HG02678 (cell line): Measurements from ENCODE around the gene FRMD5.

ENCODE experiments used
- ATAC-seq: cut with Tn5 transposase; IDR thresholded peaks from one replicate; pipeline ENCODE4 v1.9.1; 2021; ENCODE audit warnings: mild to moderate bottlenecking, moderate library complexity; ENCODE audit not compliant: unreplicated experiment

FRMD5 gene

DNA sequence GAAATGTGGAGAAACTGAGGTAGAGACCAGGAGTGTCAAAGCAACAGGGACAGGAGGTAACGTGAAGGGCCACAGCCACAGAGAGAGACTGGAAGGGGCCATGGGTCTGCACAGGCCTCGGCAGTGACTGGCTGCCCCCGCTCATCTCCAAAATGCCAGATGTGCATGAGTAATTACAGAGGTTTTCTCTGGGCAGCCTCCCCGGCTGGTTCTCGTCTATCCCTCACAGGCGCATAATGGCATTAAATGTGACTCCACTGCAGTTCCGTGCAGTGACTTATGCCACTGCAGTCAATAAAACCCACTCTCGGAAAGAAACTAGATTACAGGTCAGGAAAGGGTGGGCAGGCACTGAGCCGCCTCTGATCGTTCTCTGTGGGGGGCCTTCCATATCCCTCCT is 293.6 kb downstream of the FRMD5 start:
- ATAC-seq, result no peak

DNA sequence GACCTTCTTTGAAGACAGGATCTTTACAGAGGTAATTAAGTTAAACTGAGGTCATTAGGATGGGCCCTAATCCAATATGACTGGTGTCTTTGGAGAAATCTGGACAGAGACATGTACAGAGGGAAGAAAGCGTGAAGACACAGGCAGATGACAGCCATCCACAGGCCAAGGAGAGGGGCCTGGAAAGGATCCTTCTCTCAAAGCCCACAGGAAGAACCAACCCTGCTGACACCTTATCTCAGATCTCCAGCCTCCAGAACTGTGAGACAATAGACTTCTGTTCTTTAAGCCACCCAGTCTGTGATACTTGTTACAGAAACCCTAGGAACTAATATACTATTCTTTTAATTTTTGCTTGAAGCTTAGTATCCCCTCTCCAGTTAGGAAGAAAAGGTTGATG is 294.1 kb downstream of the FRMD5 start:
- ATAC-seq, result no peak

DNA sequence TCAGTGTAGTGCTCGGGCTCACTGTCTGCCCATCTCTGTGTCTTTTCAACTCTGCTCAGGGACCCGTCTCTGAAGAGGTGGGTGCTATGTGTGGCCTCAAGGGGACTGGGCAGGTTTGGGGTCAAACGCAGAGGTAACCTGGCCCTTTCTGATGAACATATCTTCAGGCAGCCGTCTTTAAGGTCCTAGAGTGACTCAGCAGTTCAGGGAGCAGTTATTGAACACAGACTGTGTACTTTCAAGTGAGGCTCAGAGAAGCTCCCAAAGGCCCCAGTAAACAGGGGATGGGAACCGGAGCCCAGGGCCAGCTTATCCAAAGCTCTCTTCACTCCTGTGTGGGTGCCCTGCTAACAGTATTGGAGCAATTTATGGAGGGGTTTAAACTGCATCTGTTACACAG is 295.1 kb downstream of the FRMD5 start:
- no peak for ATAC-seq

DNA sequence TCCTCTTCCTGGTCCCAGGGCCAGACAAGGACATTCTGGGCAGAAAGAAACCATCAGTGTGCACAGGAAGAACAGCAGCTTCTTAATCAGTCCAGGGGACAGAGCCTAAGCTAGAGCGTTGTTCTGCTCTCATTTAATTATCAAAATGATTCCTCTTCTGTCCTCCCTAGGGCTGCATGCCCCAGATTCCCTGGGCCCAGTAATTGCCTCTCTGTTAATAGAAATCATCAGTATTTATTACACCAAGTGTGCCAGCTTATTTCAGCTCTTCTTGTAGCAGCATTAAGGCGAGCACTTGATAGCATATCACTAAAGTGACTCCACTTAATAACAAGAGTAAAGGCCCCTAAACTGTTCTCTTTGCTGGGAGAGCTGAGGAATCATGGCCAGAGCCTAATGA is 296.2 kb downstream of the FRMD5 start:
- ATAC-seq, result no peak

DNA sequence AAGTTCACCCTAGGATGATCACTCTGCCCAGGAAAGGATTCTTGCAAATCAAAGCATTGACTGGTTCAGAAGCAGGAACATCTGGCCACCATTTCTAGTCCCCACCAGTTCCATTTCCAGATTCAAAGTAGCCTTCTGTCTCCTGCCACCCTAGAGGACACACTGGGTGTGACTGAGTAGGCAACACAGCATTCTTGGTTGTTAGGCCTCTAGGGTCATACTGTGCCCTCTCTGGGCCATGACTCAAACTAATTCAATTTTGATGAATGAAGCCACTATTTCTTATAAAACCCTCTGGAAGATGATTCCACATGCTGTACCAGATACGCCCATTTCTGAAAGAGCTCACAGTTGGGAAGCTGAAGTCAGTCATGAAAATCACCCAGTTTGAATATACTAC is 298.5 kb downstream of the FRMD5 start:
- ATAC-seq, result no peak

DNA sequence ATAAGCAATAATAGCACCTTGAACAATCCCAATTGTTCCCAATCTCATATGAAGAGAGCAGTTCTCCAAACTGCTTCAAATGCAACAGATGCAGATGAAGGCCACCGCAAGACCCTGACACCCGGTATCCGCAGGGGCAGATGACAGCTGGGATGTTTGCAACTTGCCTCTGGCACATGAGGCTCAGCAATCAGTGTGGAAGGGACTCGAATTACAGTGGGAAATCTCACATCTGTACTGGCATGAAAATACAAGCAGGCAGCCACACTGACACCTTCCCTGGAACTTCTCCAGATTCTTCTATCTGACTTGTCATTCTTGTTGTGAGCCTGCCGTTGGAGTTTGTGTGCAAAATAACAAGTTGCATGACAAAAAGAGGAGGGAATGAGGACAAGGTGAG is 299.5 kb downstream of the FRMD5 start:
- ATAC-seq, result no peak

DNA sequence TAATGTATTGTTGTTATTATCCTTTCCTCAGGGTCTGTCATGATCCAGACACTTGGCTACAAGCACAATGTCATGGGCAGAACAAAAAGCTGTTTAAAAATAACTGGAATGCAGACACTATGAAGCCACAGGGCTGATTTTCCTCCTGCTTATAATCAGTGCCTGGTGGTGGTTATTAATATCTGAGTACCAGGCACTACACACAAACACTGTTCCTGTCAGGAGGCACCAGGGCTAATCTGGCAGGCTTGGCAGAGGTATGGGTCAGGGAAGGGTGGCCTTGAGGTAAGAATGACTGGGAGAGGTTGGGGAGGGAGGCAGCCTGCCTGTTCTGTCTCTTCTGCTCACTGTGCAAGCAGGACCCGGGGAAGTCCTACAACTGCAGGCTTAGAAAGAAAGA is 301.1 kb downstream of the FRMD5 start:
- ATAC-seq, result no peak

DNA sequence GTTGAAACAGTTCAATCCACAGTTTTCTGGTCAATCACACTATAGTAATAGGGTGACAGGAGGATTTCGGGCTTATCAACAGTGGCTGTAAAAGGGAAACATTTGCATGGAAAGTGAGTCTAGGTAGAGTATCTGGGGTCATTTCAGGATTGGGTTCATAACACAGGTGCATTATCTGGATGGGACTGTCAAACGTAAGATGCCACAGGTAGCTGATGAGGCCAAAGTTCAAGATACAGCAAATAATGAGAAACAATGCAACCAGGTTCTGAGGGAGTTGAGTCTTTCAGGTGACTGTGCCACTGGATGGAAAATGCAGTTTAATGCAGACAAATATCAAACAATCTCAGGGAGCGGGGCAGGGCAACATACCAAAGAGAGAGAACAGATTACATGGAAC is 306.0 kb downstream of the FRMD5 start:
- no peak for ATAC-seq

DNA sequence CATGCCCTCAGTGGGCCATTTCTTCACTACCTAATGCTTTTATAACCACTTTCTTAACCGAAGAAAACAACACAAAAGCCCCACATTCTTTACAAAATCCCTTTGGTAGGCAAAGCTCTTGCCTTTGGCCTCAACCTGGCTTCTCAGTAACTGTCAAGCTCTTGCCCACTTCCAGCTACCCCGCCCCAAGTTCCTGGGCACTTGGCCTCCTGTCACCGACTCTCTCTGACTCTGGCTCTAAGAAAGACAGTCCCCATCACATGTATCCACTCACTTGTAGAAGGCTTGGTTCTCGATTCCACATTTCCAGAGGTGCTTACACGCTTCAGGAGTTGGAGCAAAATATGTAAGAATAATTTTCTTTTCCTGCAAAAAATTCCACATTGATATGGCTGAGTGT is 307.2 kb downstream of the FRMD5 start:
- no peak for ATAC-seq

DNA sequence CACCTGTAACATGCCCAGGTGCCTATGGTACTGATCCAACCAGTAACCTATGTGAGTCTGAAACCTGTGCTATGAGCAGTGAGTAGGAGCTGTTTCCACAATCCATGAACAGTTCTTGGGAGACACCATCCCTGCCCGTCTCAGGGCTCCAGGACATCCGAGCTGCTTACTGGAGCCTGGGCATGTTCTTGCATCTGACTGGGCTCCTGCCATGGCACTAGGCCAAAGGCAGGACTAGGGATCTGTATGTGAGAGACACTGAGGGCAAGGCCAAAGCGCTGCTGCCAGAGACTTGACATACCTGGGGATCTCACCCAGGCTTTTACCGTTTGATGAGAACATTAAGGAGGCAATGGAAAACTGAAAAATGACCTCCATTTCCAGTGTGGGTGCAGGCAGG is 308.5 kb downstream of the FRMD5 start:
- no peak for ATAC-seq

DNA sequence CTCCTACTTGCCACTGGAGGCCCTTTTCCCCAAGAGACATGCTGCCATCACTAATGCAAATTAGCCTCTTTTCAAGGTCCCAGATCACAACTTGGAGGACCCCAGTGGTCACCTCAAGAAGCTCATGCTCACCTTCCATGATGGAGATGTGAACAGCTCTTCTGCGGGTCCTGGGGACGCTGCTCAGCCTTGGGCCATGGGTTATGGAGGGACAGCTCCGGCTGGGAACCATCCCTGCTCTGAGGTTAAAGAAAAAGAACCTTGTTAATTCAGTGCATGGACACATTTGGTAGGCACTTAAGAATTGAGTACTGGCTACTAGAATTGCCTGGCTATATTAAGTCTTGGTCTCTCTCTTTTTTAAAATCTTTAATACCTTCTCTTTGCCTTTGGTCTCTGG is 311.5 kb downstream of the FRMD5 start:
- ATAC-seq, result no peak

DNA sequence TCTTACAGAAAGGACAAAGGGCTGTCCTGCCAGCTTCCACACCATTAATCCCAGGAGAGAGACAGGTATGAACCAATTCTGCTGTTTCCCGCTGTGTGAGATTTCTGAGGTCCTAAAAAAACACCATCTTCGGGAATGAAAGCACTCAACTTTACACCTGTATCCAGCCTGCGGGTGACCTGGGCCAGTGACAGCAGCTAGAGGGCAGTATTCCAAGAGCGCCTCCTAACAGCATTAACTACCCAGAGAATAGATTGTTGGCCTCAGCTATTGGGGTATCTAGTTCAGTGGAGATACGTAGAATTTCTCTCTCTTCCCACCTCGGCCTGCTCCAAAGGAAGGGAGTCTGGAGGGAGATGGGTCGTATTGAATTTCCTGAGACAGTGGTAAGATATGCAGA is 313.1 kb downstream of the FRMD5 start:
- ATAC-seq, result no peak

DNA sequence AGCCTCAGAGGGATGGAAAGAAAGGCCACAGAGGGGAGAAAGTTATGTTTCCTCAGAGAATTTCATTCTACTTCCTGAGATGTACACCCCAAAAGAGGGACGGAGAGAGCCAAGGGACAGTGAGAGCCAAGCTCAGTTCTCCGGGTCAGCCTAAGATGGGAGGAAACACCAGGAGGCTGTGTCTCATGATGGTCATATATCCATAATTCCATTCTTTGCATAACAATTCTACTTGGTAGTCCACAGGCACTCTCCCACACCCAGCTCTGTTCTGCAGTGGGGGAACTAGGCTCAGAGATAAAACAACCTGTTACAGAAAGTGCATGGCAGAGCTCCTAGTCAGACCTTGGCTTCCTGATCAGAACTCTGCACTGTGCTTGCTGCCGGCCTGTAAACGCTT is 313.8 kb downstream of the FRMD5 start:
- ATAC-seq, result no peak

DNA sequence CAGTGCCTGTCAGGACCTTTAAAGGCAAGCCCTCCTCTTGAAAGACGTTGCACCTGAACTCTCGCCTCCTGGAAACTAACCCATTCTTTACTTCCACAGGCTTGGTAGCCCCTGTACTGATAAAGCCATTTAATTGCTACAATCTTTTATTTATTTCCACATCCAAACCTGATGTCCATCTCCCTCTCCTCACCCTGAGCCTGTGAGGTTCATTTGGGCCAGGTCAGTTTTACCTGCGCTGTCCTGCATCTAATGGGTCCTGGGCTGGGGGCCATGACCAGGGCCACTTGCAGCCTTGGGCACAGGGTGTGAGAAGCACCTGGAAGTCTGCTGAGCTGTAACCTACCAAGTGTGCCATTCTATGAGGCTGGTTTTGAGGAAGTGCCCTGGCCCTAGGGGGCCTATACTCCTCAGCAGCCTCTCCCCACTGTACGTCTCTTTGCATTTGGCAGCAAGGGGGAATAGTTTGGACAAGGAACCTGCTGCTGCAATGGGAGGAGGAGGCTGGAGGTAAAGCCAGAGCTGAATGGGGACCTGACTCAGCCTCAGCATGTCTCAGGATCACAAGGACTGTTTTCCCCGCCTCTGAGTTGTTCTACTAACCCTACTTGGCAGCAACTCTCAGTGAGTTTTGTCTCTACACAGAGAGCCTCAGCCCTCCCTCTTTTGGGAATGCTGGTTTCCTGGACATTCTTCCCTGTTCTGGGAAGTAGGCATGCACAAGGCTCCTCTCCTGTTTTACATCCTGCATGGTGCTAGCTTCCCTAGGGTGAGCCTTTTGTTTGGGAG is 314.5 kb downstream of the FRMD5 start:
- ATAC-seq, result no peak

DNA sequence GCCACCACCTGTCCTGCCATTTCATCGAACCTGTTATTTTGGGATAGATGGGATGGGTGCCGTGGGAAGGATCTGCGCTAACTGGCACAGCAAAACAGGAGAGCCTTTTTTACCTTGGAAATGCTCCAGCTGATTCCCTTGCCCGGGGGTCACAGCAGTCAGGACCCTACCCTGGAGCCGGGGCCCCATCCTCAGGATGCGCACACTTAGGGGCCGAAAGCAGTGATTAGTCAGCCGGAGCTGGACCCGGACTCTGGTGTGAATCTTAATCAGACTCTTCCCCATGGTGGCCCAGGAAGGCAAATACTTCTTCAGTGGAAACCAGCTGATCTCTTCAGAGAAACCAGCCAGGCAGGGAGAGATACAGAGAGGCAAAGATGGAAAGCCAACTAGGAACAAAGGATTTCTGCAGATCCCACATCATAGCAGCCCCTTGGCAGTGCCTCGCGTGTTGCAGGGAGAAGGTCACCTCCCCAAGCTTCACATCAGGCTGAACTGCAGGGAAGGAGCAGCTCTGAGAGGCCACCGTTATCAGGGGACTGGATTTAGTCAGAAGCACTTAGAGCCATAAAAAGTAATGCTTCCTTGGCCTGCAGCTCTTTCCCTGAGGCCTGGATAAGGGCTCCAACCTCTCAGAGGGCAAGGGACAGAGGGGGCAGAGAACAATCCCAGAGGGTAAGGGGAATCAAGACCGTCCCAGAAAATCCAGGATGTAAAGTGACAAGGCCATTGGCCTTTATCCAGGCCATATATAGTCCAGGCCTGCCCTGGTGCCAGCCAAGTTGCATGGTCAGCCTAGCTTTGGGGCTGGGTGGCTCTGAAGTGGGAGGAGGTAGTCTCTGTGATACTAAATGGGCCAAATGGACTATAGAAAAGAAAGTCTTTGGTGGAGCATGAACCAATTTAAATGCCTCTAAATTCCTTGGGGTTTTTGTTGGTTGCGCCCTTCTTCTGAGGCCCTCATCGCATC is 315.4 kb downstream of the FRMD5 start:
- ATAC-seq, result no peak

DNA sequence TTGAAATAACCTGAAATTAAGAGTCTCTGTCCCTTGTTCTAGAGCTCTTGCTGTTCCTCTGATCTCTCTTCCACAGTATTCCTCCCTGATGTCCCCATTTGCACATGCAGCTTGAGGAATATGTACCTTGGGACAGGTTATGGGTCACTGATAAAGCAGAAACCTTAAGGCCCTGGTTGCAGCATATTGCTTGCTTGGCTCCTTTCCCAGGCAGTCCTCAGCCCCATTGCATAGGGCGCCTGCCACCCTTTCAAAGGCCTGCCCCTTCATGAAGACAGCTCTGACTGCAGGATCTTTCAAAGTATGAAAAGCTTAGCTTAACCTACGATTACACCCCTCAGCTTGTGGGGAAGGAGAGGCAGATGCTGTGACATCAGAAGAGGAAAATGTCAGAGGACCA is 316.6 kb downstream of the FRMD5 start:
- no peak for ATAC-seq

DNA sequence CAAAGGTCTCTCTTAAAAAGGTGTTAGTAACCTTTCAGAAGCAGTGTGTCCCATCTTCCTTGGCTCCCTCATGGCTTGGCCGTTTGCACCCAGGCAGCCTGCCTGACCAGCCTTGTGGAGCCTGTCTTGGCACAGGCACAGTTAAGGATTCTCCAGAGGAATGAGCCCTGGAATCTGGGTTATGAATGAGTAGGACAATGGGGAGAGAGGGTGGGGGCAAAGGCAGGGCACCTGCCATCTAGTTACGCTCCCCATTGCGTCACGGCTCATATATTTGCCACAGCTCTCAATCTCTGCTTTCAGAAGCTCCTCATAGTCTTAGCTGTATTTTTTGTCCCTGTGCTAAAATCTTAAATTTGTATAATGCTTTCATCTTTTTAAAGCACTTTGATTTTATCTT is 317.7 kb downstream of the FRMD5 start:
- no peak for ATAC-seq

DNA sequence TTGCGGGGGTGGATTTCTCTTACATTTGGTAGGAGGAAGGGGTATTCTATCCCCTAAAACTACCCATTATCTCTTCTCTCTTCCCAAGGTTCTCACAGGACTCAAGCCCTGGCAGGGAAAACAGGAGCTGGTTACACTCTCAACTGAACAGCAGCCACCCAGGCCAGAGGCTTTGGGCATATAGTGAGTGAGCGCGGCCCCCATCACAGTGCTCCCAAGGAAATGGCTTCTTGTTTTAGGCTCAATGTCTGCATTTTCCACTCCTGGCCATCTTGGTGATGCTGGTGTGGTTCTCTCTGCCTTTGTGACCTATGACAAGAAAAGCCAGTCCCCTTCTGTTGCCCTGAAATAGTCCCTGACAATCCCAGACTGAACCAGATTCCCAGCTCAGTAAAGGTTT is 318.2 kb downstream of the FRMD5 start:
- ATAC-seq, result no peak

DNA sequence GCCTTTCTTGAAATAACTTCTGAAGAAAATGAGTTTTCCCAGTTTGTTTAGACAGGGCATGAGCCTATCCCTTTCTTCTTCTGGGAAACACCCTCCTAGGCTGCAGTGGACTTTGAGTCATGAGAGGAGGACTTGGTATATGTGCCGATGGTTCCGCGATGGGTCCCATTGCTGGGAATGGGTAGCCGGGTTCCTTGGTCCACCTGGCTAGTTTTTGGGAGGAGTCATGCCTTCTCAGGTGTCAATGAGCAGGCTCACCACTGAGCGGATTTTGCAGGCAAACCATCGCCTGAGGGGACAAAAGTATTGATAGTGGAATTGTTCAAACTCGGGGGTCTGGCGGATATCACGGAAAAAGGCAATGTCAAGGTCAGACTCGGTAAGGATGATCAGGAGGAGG is 321.4 kb downstream of the FRMD5 start:
- ATAC-seq, result no peak

DNA sequence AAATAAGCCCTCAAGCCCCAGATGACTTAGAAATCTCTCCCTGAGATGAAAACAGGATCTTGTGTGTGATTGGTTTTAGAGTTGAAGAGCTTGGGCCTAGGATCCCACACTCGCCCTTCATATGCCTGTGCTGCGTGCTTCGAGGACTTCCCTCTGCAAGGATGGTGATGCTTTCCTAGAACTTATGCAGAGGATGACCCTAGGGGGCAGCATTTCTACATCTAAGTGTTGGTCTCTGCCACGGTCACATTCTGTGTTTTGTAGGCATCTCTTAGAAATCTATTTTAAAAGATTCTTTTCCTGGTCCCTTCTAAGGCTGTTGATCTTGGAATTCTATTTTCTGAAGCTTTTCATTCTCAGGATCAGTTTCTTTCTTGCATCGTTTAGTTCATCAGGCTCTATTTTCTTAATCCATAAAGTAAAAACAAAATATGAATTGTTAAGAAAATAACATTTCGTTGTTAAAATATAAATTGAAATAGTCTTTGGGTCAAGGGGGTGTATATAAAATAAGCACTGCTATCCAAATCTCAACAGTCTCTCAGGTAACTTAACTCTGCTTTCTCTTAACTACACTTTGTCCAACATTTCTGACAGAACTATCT is 322.6 kb downstream of the FRMD5 start:
- ATAC-seq, result no peak

DNA sequence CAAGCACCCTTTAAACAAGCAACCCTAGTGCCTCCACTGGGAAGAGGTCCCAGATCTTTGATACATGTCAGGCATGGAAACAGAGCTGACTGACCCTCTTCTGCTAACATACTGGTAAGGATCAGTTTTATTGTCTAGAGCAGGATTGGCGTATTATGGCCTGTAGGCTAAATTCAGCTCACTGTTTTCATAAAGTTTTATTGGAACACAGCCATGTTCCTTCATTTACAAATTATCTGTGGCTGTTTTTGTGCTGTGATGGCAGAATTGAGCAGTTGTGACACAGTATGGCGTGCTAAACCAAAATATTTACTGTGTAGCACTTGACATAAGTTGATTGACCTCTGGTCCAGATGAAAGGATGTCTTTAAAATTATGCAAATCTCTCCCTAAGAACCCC is 323.2 kb downstream of the FRMD5 start:
- ATAC-seq, result no peak

DNA sequence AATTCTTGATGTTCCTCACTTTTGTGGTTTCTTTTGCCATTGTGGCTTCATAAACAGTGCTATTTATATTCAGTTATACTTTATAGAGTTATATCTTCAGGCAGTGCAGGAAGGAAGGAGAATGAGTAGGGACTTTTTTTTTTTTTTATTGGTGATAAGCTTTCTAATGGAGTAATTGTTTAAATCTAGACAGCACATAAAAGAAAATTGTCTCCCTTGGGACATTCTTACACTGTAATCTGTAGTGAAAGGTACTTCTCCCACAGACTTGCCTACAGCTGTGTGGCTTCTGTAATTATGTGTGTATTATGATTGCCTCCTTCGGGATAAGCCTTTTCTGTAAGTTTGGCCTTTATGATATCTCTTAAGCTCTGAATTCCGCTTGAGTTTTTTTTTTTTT is 326.7 kb downstream of the FRMD5 start:
- ATAC-seq, result no peak
